ENCODE measurements around the gene FOSL2. TPM values are rescaled to one million over a fixed set of nuclear protein-coding genes. Genes with fewer than 3 reads are reported as not detected.
A peak's percentile ranks its signal among the peaks of the same experiment; 100 is the strongest.

Gene FOSL2
- total RNA-seq, 3 donors from 2014 or later (not counting 1 experiment from before 2014, with no cell fraction given) = 414 to 531 (median 455) TPM

- no peaks in the 10 kb centered on the region for H3K9me3 ChIP-seq (ENCODE audit: control insufficient read depth, insufficient read depth, low read length)
- H3K27ac ChIP-seq (ENCODE audit: low read length) = no peak overlapping the region
- WGBS (ENCODE audit: insufficient coverage) = 82% methylated on average over 18 of the region's 18 CpGs
- H3K4me3 ChIP-seq (ENCODE audit: low read length) = no peak overlapping the region
- no peaks in the 10 kb centered on the region for H3K36me3 Mint-ChIP-seq
- H3K27me3 ChIP-seq (ENCODE audit: control insufficient read depth, insufficient read depth, low read length) = no peaks in the 10 kb centered on the region
- no peak for TF ChIP-seq CTCF (IDR thresholded peaks at IDR 0.05)
- peaks cover 46 to 63% of the 10 kb centered on the region in 2 donors for H3K4me1 Mint-ChIP-seq
- no peak overlapping the region for H3K4me3 Mint-ChIP-seq
- H3K27me3 Mint-ChIP-seq (ENCODE audit: low read depth in 2 of 2) = no peaks in the 10 kb centered on the region
- no peaks in the 10 kb centered on the region for H3K36me3 ChIP-seq (ENCODE audit: control insufficient read depth, insufficient read depth, low read length)
- no peaks in the 10 kb centered on the region for H3K9me3 Mint-ChIP-seq
- ATAC-seq (no peak), DNase-seq (no peak)
- no peak overlapping the region for H3K27ac Mint-ChIP-seq
- H3K4me1 ChIP-seq (ENCODE audit: control insufficient read depth, insufficient read depth, low read length) = peaks cover 42% of the 10 kb centered on the region
- intact Hi-C loops (cut with micrococcal nuclease) = no loop called here
Measured at GRCh38 chr2:28437149-28437835, 44.6 kb downstream of the FOSL2 start.

GRCh38 chr2:28437918-28438317 is 45.3 kb downstream of the FOSL2 start:
- Histone ChIP-seq H3K4me3 (ENCODE audit: low read length) (no peak overlapping the region), H3K27ac (ENCODE audit: low read length) (no peak overlapping the region), H3K27me3 (ENCODE audit: control insufficient read depth, insufficient read depth, low read length) (no peaks in the 10 kb centered on the region), H3K4me1 (ENCODE audit: control insufficient read depth, insufficient read depth, low read length) (peaks cover 40% of the 10 kb centered on the region), H3K9me3 (ENCODE audit: control insufficient read depth, insufficient read depth, low read length) (no peaks in the 10 kb centered on the region), H3K36me3 (ENCODE audit: control insufficient read depth, insufficient read depth, low read length) (no peaks in the 10 kb centered on the region)
- WGBS (ENCODE audit: insufficient coverage) = 93% methylated on average over 5 of the region's 5 CpGs
- ATAC-seq = no peak
- no peaks in the 10 kb centered on the region for H3K27me3 Mint-ChIP-seq (ENCODE audit: low read depth in 2 of 2)
- TF ChIP-seq CTCF (IDR thresholded peaks at IDR 0.05) = no peak
- DNase-seq = no peak
- no peaks in the 10 kb centered on the region for H3K9me3 Mint-ChIP-seq
- no peaks in the 10 kb centered on the region for H3K36me3 Mint-ChIP-seq
- peaks cover 40 to 59% of the 10 kb centered on the region in 2 donors for H3K4me1 Mint-ChIP-seq
- intact Hi-C loops (cut with micrococcal nuclease) = no loop called here
- H3K4me3 Mint-ChIP-seq = no peak overlapping the region
- H3K27ac Mint-ChIP-seq = no peak overlapping the region

- Histone ChIP-seq H3K9me3 (ENCODE audit: control insufficient read depth, insufficient read depth, low read length) (no peaks in the 10 kb centered on the region), H3K4me1 (ENCODE audit: control insufficient read depth, insufficient read depth, low read length) (peaks cover 37% of the 10 kb centered on the region), H3K27ac (ENCODE audit: low read length) (no peak overlapping the region), H3K4me3 (ENCODE audit: low read length) (no peak overlapping the region), H3K36me3 (ENCODE audit: control insufficient read depth, insufficient read depth, low read length) (no peaks in the 10 kb centered on the region), H3K27me3 (ENCODE audit: control insufficient read depth, insufficient read depth, low read length) (no peaks in the 10 kb centered on the region)
- no peak overlapping the region for H3K27ac Mint-ChIP-seq
- intact Hi-C loops (cut with micrococcal nuclease) = no loop called here
- H3K27me3 Mint-ChIP-seq (ENCODE audit: low read depth in 2 of 2) = no peaks in the 10 kb centered on the region
- no peak overlapping the region for H3K4me3 Mint-ChIP-seq
- no peak for DNase-seq
- no peaks in the 10 kb centered on the region for H3K36me3 Mint-ChIP-seq
- WGBS (ENCODE audit: insufficient coverage) = 72% methylated on average over 13 of the region's 13 CpGs
- no peaks in the 10 kb centered on the region for H3K9me3 Mint-ChIP-seq
- TF ChIP-seq CTCF (IDR thresholded peaks at IDR 0.05) = no peak
- ATAC-seq = peak in 2 of 3 donors; percentile 17 to 81
- peaks cover 33 to 52% of the 10 kb centered on the region in 2 donors for H3K4me1 Mint-ChIP-seq
Measured at GRCh38 chr2:28438532-28439063, 45.9 kb downstream of the FOSL2 start.

Measured in natural killer cell (primary cell).